GM18951 (cell line): ENCODE measurements around the gene DSG1.

Experiments used
- POLR2A ChIP-seq: IDR thresholded peaks from 4 replicates; pipeline ENCODE4 v1.6.1; 2011; ENCODE audit warnings: mild to moderate bottlenecking; ENCODE audit not compliant: insufficient read length, insufficient read depth; ENCODE audit errors: extremely low read depth
- in situ Hi-C: fragments of 300-500 bp; cut with MboI; formaldehyde crosslinking; loops from one replicate; pipeline ENCODE4 v1.12.0; 2022; ENCODE audit warnings: low sequenced_read_pairs, mixed read lengths, inconsistent platforms; ENCODE audit not compliant: unreplicated experiment

DSG1 gene

DNA sequence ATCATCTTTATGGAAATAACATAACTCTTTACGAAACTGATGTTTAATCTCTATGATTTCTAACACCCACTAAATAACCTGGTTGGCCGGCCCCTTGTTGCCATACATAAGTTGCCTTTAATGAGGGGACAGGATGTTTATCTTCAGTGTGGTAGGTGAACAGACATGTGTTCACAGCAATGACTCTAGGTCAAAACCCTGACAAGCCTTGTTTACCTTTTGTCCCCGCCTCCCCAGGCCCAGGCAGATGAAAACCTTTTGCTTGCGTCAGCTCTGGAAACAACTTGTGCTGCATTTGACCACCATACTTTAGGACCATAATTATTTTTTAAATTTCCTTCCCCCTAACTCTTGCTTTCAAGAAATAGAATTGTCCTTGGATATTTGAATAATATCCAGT lies 55.7 kb downstream of the DSG1 start:
- no peak for TF ChIP-seq POLR2A
- in situ Hi-C loops: no loop called here

DNA sequence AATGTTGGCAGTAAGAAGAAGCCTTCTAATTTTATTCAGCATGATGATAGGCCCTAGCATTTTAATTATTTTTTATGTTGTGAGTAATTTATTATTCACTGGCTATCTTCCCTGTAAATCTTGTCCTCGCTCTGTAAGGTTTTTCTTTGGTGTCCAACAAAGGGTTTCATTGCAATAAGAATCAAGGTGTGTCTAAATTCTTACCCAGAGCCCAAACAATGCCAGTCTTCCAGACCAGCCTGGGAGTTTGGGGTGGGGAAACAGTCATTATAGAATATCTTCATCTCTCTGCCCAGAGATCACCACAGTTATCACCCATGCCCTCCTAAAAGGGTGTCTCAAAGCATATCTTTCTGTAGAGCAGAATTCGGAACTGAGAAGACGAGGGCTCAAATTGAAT lies 58.5 kb downstream of the DSG1 start, which contains the start of gene DSG4:
Gene DSG4, plus strand, starts transcription at position 301 of the 400 bp plus-strand sequence. CDS start 135 bp downstream, outside the sequence.
- in situ Hi-C loops: no loop called here
- TF ChIP-seq POLR2A: no peak

DNA sequence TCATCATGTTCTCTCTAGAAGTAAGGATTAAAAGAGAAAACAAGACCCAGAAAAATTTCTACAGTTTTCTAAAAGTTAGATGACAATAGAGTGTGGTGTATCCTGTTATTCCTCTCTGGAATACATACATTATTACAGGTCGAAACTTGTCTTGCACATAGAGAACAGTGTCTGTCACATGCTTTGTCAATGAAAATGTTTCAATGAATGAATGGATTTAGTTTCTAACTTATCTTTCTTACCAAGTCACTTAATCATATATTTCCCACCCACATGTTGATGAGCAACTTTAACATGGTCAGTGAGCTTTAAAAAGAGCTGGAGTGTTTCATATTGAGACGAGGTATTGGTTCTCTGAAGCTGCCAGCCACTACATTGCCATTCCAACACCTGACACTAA lies 63.0 kb downstream of the DSG1 start:
- TF ChIP-seq POLR2A: no peak
- in situ Hi-C loops: no loop called here

DNA sequence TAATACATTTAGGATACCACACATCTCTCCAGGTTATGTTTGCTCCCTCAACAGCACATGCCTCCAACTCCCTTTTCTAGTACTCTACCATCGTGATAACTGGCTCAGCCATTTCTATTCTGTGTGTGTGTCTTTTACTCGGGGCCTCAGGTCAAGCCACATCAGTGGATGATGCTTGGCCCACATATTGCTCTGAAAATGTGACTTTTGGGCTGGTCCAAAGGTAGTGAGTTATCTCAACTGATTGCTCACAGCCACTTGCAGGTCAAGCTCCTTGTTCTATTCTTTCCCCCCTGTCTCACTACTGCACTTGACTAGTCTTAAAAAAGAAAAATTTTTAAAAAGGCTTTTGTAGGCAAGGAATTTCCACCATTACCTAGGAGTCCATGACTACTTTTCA lies 64.1 kb downstream of the DSG1 start:
- in situ Hi-C loops: no loop called here
- TF ChIP-seq POLR2A: no peak

DNA sequence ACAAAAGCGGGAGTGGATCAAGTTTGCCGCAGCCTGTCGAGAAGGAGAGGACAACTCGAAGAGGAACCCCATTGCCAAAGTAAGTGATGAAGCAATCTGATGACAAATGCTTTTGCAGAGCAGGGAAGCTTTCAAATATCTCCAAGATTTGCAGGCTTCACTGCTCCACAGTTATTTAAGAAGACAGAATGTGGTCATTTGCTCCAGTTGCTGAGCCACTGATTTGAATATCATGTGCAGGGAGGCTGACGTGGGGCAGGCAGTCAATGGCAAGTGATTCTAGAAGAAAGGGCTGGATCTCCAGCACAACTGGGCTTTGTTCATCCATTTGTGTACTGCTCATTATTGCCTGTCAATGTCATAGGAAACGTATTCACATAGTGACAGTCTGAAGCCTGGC lies 68.8 kb downstream of the DSG1 start:
- in situ Hi-C loops: no loop called here
- no peak for TF ChIP-seq POLR2A

DNA sequence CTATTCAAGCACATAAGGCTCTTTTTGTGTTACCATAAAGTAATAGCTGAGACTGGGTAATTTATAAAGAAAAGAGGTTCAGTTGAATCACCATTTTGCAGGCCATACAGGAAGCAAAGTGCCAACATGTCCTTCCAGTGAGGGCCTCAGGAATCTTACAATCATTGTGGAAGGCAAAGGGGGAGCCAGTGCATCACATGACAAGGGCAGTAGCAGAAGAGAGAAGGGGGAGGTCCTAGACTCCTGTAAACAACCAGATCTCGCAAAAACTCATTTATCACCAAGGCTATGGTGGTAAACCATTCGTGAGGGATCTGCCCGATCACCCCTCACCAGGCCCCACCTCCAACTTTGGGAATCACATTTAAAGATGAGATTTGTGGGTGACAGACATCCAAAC lies 75.3 kb downstream of the DSG1 start:
- in situ Hi-C loops: no loop called here
- TF ChIP-seq POLR2A: no peak

DNA sequence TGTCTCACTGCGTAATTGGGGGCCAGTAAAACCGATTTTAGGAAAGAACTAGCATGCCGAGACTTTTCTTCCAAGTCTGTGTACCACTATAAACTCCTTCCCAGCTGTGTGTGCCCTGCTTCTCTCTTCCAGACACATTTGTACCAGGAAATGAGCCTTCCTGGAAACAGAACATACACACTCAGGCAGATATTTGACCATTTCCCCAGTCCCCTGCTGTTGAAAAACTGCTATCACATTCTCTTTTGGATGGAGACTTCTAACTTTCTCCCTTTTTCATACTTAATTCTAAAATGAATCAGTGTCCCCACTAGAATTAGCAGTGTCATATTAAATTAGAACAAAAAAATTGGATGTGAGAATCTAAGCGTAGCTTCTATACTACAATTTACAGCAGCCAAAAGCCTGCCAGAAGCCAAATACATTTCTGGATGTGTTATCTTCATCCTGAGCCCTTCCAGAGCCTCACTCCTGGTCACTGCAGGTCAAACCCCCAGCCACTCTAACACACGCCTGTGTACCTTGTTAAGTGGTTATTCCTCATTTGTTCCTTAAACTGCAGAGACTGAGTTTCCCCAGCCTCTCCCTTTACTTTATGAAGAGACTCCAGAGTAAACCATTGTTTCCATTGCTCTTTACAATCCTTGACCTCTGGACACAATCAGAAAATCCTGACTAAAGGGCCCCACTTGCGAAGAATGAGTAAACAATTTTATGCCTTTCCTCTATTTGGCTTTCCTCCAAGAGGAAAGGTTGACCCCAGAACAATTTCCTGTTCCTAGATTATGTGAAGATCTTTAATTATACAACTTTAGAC lies 79.0 kb downstream of the DSG1 start:
- TF ChIP-seq POLR2A: no peak
- in situ Hi-C loops: no loop called here

DNA sequence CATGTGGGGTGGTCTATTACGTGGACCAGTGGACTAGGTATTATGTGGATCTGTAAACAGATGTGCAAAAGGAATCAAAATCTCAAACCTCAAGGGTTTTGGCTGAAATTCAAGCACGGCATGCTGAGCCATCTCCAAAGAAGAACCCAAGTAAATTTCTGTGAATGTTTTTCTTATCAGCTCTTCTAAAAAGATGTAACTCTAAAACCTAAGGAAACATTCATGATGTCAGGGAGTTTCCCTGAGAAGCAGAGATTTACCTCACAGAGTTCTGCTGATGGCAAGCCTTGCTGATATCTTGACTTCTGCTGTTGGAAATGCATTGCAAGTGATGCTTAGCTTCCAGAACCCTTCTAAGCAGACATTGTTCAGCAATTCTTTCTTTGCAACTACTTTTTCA lies 80.2 kb downstream of the DSG1 start:
- TF ChIP-seq POLR2A: no peak
- in situ Hi-C loops: no loop called here

DNA sequence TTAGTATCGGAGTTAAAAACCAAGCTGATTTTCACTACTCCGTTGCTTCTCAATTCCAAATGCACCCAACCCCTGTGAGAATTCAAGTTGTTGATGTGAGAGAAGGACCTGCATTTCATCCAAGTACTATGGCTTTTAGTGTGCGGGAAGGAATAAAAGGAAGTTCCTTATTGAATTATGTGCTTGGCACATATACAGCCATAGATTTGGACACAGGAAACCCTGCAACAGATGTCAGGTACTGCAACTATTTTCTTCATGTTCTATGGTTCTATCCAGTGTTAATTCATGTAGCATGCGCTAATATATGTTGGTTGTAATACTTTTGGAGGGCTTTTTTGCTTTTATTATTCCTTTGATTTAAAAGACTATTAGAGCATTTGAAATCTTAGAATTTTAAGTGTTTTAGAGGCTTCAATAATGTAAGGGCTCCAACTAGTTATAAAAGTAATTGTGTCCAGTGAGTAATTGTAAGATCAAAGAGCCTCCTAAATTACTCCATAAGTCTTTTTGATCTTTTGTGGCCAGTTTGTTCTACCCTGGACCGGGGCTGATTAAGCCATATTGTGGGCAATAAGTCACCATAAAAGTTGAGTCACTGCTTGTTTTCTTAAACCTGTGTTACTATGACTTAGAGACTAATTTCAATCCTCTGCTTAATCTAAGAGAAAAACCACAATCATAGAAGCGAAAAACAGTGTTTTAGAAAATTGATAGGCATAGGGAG lies 81.5 kb downstream of the DSG1 start:
- in situ Hi-C loops: no loop called here
- no peak for TF ChIP-seq POLR2A

DNA sequence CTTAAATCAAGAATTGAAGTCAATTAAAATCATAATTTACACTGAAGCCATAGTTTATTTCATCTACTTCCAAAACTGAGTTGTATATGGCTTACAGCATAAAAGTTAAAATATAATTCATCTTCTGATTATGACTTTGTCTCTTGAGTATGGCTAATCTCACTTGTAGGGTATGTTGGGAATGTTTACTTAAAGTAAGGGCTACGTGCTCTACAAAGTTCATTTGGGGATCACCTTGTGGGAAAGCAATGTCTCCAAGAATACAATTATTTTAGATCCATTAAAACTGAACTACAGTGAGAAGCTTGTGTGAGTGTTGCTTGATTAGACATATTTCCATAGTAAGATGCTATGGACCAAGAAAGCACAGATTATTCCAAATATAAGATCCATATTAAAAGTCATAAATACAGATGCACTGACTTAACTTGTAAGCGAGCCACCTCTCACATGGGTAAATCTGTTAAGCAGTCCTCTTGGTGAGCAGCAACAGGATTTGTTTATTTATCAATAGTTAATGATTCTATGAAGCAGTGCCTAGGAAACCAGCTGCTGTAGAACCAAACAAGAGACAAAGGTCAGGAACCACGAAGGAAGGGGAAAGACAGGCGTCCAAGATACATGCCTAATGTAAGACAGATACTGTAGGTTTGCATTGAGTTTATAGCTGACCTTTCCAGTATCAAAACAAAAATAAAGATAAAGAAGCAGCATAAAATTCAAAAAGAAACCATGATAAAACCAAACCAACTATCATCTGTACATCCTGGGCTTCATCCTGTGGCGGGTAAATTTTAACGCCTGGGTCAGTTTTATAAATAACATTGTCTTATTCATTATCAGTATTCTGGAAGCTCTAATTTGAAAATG lies 83.4 kb downstream of the DSG1 start:
- in situ Hi-C loops: no loop called here
- TF ChIP-seq POLR2A: no peak

DNA sequence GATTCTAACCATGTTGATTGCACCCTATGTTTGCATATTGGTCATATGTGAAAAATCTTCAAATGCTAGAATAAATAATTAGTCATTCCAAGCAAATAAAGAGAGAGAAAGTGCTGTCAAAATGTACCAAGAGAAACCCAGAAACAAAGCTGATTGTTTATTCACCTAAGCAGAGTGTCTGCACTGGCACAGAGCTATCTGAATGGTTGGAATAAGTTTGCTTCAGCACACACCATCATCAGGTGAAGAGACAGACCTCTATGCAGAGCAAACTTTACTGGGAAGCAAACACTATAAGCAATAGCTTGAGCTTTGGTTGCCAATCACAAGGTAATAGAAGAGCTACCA lies 84.0 kb downstream of the DSG1 start:
- in situ Hi-C loops: no loop called here
- no peak for TF ChIP-seq POLR2A

DNA sequence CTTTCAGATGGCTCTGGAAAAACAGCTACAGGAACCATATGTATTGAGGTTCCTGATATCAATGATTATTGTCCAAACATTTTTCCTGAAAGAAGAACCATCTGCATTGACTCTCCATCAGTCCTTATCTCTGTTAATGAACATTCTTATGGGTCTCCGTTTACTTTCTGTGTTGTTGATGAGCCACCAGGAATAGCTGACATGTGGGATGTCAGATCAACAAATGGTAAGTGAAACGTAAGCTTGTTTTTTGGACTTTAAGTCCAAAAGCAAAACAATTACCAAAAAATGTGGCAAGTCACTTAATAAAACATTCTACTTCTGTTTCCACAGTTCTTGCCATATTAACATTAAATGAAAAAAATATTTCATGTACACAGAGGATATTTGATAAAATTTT lies 85.4 kb downstream of the DSG1 start:
- TF ChIP-seq POLR2A: no peak
- in situ Hi-C loops: no loop called here
